ENCODE measurements around the gene PTPRT. TPM values are rescaled to one million over a fixed set of nuclear protein-coding genes. Genes with fewer than 3 reads are reported as not detected.

Gene PTPRT
- total RNA-seq, 1 donor = not detected

DNA sequence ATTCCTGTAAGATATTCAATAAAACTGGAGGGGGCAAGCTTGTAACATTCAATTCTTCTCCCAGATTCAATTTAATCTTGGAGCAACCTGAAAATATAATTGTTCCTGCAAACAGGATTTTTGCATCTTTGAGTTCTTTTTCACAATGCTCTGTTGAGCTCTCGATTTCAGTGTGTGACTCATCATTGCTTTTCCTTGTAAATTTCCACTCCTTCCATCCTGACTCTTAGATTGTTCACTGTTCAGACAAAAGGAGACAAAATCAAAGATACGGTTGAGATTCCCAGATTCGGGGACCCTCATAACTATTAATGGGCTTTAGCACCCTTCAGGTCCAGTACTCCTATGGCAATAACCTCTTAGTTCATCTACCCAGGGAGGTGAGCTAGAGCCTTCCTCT is 999.6 kb downstream of the PTPRT start:
- H3K4me3 ChIP-seq (ENCODE audit: low read depth, low read length) = no peak overlapping the region
- DNase-seq (ENCODE audit: low read depth) = no peak
- TF ChIP-seq, protein P1, sequence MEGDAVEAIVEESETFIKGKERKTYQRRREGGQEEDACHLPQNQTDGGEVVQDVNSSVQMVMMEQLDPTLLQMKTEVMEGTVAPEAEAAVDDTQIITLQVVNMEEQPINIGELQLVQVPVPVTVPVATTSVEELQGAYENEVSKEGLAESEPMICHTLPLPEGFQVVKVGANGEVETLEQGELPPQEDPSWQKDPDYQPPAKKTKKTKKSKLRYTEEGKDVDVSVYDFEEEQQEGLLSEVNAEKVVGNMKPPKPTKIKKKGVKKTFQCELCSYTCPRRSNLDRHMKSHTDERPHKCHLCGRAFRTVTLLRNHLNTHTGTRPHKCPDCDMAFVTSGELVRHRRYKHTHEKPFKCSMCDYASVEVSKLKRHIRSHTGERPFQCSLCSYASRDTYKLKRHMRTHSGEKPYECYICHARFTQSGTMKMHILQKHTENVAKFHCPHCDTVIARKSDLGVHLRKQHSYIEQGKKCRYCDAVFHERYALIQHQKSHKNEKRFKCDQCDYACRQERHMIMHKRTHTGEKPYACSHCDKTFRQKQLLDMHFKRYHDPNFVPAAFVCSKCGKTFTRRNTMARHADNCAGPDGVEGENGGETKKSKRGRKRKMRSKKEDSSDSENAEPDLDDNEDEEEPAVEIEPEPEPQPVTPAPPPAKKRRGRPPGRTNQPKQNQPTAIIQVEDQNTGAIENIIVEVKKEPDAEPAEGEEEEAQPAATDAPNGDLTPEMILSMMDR (IDR thresholded peaks at IDR 0.05; ENCODE audit: insufficient read depth, low read depth, low read length) = no peak

DNA sequence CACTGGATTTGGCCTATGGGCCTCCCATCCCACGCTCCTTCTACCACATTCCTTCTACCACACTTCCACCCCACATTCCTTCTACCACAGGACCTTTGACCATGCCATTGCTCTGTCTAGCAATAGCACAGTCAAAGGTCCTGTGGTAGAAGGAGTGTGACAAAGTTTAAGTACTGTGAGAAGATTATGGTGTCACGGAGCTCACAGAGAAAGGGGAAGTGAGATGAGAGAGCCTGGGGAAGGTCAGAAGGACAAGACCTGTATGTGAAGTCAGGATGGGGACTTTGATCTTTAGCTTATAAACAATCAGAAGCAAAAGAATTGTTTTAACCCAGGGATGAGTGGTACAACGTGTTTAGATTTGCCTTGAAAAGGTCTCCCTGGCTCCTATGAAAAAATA is 1003.4 kb downstream of the PTPRT start:
- no peak for DNase-seq (ENCODE audit: low read depth)
- TF ChIP-seq, protein P1 (IDR thresholded peaks at IDR 0.05; ENCODE audit: insufficient read depth, low read depth, low read length) = no peak

DNA sequence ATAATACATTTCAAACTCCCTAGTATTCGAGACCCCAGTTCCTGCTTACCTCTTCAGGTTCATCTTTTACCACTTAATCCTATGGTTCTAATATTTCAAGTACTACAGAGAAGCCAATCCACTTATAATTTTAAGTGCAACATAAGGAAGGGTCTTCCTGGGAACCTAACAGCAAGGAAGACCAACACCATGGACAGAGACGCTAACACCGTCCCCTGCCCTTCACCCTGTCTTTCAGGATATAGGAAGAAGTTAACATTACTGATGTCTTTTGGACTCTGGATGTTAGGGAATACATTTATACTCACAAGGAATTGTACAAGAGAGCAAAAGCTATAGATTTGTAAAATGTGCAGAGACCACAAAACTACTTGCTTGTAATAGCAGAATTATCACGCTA is 1006.6 kb downstream of the PTPRT start:
- DNase-seq (ENCODE audit: low read depth) = no peak
- H3K4me3 ChIP-seq (ENCODE audit: low read depth, low read length) = no peak overlapping the region
- TF ChIP-seq, protein P1 (IDR thresholded peaks at IDR 0.05; ENCODE audit: insufficient read depth, low read depth, low read length) = no peak

More for the DNA sequence above, 1003.4 kb downstream of the PTPRT start:
- H3K4me3 ChIP-seq (ENCODE audit: low read depth, low read length) = no peak overlapping the region

DNA sequence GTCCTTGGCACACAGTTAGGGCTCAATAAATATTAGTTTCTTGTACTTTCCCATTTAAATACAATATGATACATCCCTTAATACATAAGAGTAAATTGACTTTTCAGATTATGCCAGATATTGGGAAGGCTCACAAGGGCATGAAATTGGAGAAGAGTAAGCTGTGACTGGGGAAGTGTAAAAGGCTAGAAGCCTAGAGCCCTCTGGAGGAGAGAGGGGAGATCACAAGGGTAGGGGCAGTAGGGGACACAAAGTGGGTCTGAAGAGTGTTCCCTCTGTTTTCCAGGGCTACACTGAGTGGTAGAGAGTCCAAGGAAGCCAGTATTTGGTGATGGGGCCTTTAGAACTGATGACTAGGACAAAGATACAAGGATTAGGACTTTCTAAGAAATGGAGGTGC is 1008.6 kb downstream of the PTPRT start:
- DNase-seq (ENCODE audit: low read depth) = no peak
- TF ChIP-seq, protein P1 (IDR thresholded peaks at IDR 0.05; ENCODE audit: insufficient read depth, low read depth, low read length) = no peak
- H3K4me3 ChIP-seq (ENCODE audit: low read depth, low read length) = no peak overlapping the region

DNA sequence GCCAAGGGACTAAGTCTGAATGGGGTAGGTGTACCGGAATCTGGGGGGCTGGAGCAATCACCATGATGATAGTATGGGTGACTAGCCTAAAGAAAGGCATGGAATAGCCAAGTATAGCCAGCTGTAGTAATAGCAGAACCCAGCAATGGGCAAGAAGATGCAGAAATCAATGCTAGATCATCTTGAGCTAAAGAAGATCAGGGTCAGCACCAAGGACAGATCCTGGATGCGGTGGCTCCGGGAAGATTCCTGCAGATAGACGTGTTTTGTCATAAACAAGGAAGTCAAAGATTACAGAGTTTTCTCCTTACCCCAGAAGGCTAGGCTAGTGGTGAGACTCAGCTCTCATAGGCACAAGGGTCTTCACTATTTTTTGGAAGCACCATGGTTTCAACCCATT is 1009.9 kb downstream of the PTPRT start:
- TF ChIP-seq, protein P1 (IDR thresholded peaks at IDR 0.05; ENCODE audit: insufficient read depth, low read depth, low read length) = no peak
- no peak for DNase-seq (ENCODE audit: low read depth)
- no peak overlapping the region for H3K4me3 ChIP-seq (ENCODE audit: low read depth, low read length)

DNA sequence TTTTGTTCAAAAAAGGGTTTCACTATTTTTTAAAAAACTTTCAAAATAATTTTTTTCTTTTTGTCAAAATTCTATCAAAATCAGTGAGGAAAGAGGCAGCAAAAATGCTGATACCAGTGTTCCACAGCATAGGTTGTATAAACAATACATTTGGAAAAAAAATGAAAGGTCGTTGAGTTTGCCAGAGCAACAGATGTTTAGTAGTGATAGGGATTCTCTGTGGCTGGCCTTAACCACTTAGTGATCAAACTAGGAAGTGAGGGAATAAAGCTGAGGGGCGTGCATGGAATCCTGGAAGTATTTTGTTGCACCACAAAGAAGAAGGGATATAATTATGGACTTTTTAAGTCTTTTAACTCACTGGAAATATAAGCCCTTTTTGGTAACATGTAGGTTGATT is 1016.3 kb downstream of the PTPRT start:
- TF ChIP-seq, protein P1 (IDR thresholded peaks at IDR 0.05; ENCODE audit: insufficient read depth, low read depth, low read length) = no peak
- H3K4me3 ChIP-seq (ENCODE audit: low read depth, low read length) = no peak overlapping the region
- no peak for DNase-seq (ENCODE audit: low read depth)

DNA sequence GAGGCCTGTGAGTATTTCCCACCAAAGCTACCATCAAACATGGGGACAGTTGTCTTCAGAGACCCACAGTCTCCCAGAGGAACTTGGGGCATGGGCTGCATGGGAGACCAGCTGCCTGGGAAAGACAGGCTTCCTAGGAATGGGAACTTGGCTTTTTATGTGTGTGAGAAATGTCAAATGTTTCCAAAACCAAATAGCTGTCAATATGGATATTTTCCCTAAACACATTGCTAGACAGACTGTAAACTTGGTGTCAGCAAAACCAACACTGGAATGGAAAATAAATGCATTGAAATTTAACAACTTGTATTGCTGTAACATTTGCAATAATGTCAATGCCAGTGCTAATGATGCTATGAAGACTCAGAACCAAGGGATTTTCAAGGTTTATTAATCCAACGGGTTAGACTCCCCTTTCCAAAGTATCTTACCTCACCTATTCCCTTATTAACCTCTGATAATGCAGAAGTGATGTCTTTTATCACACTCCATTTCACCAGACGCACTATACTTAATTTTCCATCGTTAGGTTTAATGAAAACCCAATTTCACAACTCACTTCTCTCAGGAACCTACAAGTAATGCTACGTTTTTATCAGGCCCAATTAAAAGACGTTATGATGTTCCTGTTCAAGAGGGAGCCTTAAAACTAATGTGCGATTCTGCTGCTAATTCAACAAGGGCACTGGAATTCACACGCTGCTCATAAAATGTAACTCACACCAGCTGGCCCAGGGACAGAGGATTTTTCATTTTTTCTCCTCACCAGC is 1025.4 kb downstream of the PTPRT start:
- DNase-seq (ENCODE audit: low read depth) = no peak
- TF ChIP-seq, protein P1 (IDR thresholded peaks at IDR 0.05; ENCODE audit: insufficient read depth, low read depth, low read length) = no peak
- no peak overlapping the region for H3K4me3 ChIP-seq (ENCODE audit: low read depth, low read length)
